Right lobe of liver (tissue), 4 donors: ENCODE data around the gene SEC14L1.

Experiments
- POLR2A ChIP-seq: fragments of 450-650 bp; IDR thresholded peaks from one replicate; pipeline ENCODE4 v1.6.1; 2017; ENCODE audit warnings: antibody characterized with exemption, mild to moderate bottlenecking
- TF ChIP-seq, protein P1 (sequence below), 4 donors: fragments of 200-600 bp in 3 of 4; fragments of 450-650 bp in 1 of 4; IDR thresholded peaks; one replicate each; pipeline versions ENCODE4 v1.5.1 to v1.8.0; 2016 to 2022; ENCODE audit warnings: antibody characterized with exemption in 4 of 4, mild to moderate bottlenecking in 2 of 4
- donor health status: DM: no; HTN: no; CAD: no.
- donor health status: DM: no; HTN: no; CAD: no.
- donor health status: DM: no; HTN: yes; CAD: no.

DNA sequence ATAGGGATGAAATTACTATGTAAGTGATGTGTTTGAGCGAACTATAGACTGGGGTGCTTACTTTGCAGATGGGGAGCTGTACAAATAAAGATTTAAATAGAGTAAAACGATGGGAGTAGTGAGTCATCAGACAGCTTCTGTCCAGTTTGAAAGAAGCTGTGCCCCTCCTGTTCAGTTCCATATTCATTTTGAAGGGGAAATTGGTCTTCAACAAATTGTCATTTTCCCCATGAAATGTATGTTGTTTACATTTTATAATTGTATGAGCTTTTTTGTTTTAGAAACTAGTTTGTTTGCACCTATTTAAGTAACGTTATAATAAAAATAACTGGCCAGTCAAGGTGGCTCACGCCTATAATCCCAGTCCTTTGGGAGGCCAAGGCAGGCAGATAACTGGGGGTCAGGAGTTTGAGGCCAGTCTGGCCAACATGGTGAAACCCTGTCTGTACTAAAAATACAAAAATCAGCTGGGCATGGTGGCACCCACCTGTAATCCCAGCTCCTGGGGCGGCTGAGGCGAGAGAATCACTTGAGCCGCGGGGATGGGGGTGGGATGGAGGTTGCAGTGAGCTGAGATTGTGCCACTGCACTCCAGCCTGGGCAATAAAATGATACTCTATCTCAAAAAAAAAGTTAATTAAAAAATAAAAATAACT, 20.2 kb downstream of the SEC14L1 start:
- TF ChIP-seq POLR2A: no peak
- TF ChIP-seq, protein P1, sequence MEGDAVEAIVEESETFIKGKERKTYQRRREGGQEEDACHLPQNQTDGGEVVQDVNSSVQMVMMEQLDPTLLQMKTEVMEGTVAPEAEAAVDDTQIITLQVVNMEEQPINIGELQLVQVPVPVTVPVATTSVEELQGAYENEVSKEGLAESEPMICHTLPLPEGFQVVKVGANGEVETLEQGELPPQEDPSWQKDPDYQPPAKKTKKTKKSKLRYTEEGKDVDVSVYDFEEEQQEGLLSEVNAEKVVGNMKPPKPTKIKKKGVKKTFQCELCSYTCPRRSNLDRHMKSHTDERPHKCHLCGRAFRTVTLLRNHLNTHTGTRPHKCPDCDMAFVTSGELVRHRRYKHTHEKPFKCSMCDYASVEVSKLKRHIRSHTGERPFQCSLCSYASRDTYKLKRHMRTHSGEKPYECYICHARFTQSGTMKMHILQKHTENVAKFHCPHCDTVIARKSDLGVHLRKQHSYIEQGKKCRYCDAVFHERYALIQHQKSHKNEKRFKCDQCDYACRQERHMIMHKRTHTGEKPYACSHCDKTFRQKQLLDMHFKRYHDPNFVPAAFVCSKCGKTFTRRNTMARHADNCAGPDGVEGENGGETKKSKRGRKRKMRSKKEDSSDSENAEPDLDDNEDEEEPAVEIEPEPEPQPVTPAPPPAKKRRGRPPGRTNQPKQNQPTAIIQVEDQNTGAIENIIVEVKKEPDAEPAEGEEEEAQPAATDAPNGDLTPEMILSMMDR (IDR thresholded peaks at IDR 0.05): no peak
